Endodermal cell (in vitro differentiated cells): ENCODE data around the gene C5orf15. TPM values are rescaled to one million over a fixed set of nuclear protein-coding genes. Genes with fewer than 3 reads are reported as not detected.
"Not testable (repeated sequence)": the region's sequence is repeated elsewhere in the genome, so short reads cannot be mapped to it uniquely, and the experiment has no call there.

Experiments used
- DNase-seq: peaks from one replicate; pipeline ENCODE4 v3.0.0-alpha.2; 2017
- H3K27ac ChIP-seq: 2 replicates; pipeline ENCODE4 v1.5.1; 2013; ENCODE audit warnings: mild to moderate bottlenecking, low read depth, low read length, moderate library complexity
- H3K27me3 ChIP-seq: 2 replicates; pipeline ENCODE4 v1.6.1; 2013; ENCODE audit warnings: mild to moderate bottlenecking, low read length, moderate library complexity; ENCODE audit not compliant: insufficient read depth, control insufficient read depth, poor library complexity, severe bottlenecking
- H3K36me3 ChIP-seq: 2 replicates; pipeline ENCODE4 v1.7.0; 2013; ENCODE audit warnings: mild to moderate bottlenecking, low read length, moderate library complexity; ENCODE audit not compliant: control insufficient read depth, insufficient read depth
- H3K4me1 ChIP-seq: one replicate; pipeline ENCODE4 v1.7.0; 2013; ENCODE audit warnings: low read length; ENCODE audit not compliant: control insufficient read depth, insufficient read depth
- H3K4me3 ChIP-seq: 2 replicates; pipeline ENCODE4 v1.5.1; 2013; ENCODE audit warnings: mild to moderate bottlenecking, low read length, moderate library complexity
- H3K9ac ChIP-seq: 2 replicates; pipeline ENCODE4 v1.6.1; 2013; ENCODE audit warnings: mild to moderate bottlenecking, low read length, moderate library complexity; ENCODE audit not compliant: poor library complexity, severe bottlenecking; ENCODE audit errors: extremely low read depth
- H3K9me3 ChIP-seq: 2 replicates; pipeline ENCODE4 v1.6.1; 2013; ENCODE audit warnings: mild to moderate bottlenecking, low read length, moderate library complexity; ENCODE audit not compliant: control insufficient read depth
- H3K27ac Mint-ChIP-seq: 2 replicates; pipeline ENCODE4 v1.8.0; 2020; ENCODE audit warnings: mixed read lengths
- H3K27me3 Mint-ChIP-seq: 2 replicates; pipeline ENCODE4 v1.8.0; 2021; ENCODE audit warnings: mild to moderate bottlenecking, mixed read lengths; ENCODE audit not compliant: insufficient read depth
- H3K36me3 Mint-ChIP-seq: 2 replicates; pipeline ENCODE4 v1.8.0; 2020; ENCODE audit warnings: low read depth, mixed read lengths
- H3K4me1 Mint-ChIP-seq: 2 replicates; pipeline ENCODE4 v1.8.0; 2020; ENCODE audit warnings: mixed read lengths
- H3K4me3 Mint-ChIP-seq: 2 replicates; pipeline ENCODE4 v1.8.0; 2020; ENCODE audit warnings: mild to moderate bottlenecking, moderate library complexity, mixed read lengths
- H3K9me3 Mint-ChIP-seq: 2 replicates; pipeline ENCODE4 v1.8.0; 2020; ENCODE audit warnings: mild to moderate bottlenecking, mixed read lengths
- CTCF ChIP-seq: fragments of 200-600 bp; sonication (generic); conservative IDR thresholded peaks from 2 replicates; pipeline ENCODE4 v1.5.0; 2021; ENCODE audit warnings: antibody characterized with exemption, mild to moderate bottlenecking
- WGBS, 2 experiments: methylation state at CpG; one replicate each; pipeline versions ENCODE4 v1.1.5 to v1.1.7; 2013; ENCODE audit warnings: missing lambda C conversion rate in 2 of 2, mixed read lengths in 1 of 2; ENCODE audit not compliant: insufficient coverage in 1 of 2, insufficient read length in 1 of 2; 5-methylcytosine and 5-hydroxymethylcytosine counted together
- total RNA-seq, 2 donors: library from RNA; stranded (reverse); fragmentation: NEBNext Ultra II Directional in 1 of 2; extraction: Animal tissue kit (Norgen Biotek cat#: 25700) in 1 of 2; gene quantifications; 2 replicates in 1 of 2; 3 replicates in 1 of 2; pipeline ENCODE4 v1.2.1, GENCODE V29; 2021

C5orf15 gene
- total RNA-seq, 2 donors from 2014 or later = 37.6 to 37.7 TPM

- WGBS, 2 experiments = 74 to 82% methylated on average over 2 to 3 of the region's 3 CpGs
- Histone ChIP-seq H3K9ac (no peak overlapping the region), H3K9me3 (no peaks in the 10 kb centered on the region)
Observed at GRCh38 chr5:133936651-133937015, 31.8 kb downstream of the C5orf15 start.

DNA sequence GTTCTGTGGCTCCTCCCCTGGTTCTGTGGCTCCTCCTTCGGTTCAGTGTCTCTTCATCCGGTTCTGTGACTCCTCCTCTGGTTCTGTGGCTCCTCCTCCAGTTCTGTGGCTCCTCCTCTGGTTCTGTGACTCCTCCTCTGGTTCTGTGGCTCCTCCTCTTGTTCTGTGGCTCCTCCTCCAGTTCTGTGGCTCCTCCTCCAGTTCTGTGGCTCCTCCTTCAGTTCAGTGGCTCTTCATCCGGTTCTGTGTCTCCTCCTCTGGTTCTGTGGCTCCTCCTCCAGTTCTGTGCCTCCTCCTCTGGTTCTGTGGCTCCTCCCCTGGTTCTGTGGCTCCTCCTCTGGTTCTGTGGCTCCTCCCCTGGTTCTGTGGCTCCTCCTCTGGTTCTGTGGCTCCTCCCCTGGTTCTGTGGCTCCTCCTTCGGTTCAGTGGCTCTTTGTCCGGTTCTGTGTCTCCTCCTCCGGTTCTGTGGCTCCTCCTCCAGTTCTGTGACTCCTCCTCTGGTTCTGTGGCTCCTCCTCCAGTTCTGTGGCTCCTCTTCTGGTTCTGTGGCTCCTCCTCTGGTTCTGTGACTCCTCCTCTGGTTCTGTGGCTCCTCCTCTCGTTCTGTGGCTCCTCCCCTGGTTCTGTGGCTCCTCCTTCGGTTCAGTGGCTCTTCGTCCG is 32.3 kb downstream of the C5orf15 start:
- H3K36me3 Mint-ChIP-seq, H3K4me3 Mint-ChIP-seq, H3K4me1 ChIP-seq, DNase-seq, H3K9ac ChIP-seq, H3K27me3 Mint-ChIP-seq, H3K36me3 ChIP-seq, H3K27ac ChIP-seq, H3K27ac Mint-ChIP-seq, H3K27me3 ChIP-seq, H3K4me3 ChIP-seq, H3K9me3 ChIP-seq: not testable (repeated sequence)
- Mint-ChIP-seq H3K4me1 (peaks cover 15% of the 10 kb centered on the region), H3K9me3 (peaks cover 11% of the 10 kb centered on the region)
- whole genome bisulfite sequencing, 2 experiments = 92% methylated on average over 10 of the region's 10 CpGs

More at GRCh38 chr5:133936651-133937015, 31.8 kb downstream of the C5orf15 start:
- Mint-ChIP-seq H3K27me3 (no peaks in the 10 kb centered on the region), H3K4me3 (no peak overlapping the region), H3K9me3 (peaks cover 11% of the 10 kb centered on the region), H3K4me1 (peaks cover 15% of the 10 kb centered on the region), H3K36me3 (no peaks in the 10 kb centered on the region), H3K27ac (no peak overlapping the region)
- TF ChIP-seq CTCF = no peak
- H3K4me1 ChIP-seq = peaks cover 4% of the 10 kb centered on the region
- H3K4me3 ChIP-seq = no peak overlapping the region
- no peak overlapping the region for H3K27ac ChIP-seq
- no peak for DNase-seq
- H3K36me3 ChIP-seq = no peaks in the 10 kb centered on the region
- no peaks in the 10 kb centered on the region for H3K27me3 ChIP-seq

- H3K27ac Mint-ChIP-seq = no peak overlapping the region
- no peak overlapping the region for H3K9ac ChIP-seq
- no peak overlapping the region for H3K4me3 Mint-ChIP-seq
- peaks cover 4% of the 10 kb centered on the region for H3K4me1 ChIP-seq
- 86 to 96% methylated on average over 5 of the region's 5 CpGs for WGBS, 2 experiments
- H3K27ac ChIP-seq = no peak overlapping the region
- no peaks in the 10 kb centered on the region for H3K36me3 ChIP-seq
- no peak for TF ChIP-seq CTCF
- no peaks in the 10 kb centered on the region for H3K27me3 ChIP-seq
- no peak overlapping the region for H3K4me3 ChIP-seq
- H3K36me3 Mint-ChIP-seq = no peaks in the 10 kb centered on the region
- DNase-seq = no peak
- H3K27me3 Mint-ChIP-seq = no peaks in the 10 kb centered on the region
- peaks cover 15% of the 10 kb centered on the region for H3K4me1 Mint-ChIP-seq
- H3K9me3 Mint-ChIP-seq = peaks cover 11% of the 10 kb centered on the region
- H3K9me3 ChIP-seq = no peaks in the 10 kb centered on the region
Observed at GRCh38 chr5:133935667-133935940, 32.8 kb downstream of the C5orf15 start.
